ENCODE results near the gene ZFHX2. TPM values are rescaled to one million over a fixed set of nuclear protein-coding genes. Genes with fewer than 3 reads are reported as not detected.

ZFHX2 gene
- total and polyA plus RNA-seq, 2 of the 13 experiments (the other 11 are each of a cell fraction or from before 2014, with no cell fraction given): 0.17 to 0.44 TPM

GRCh38 chr14:23567186-23568020, 15.8 kb upstream of the ZFHX2 start, which contains the start of gene AP1G2 (continued):
- TF ChIP-seq HINFP (CRISPR knock-in tag; IDR thresholded peaks at IDR 0.05; ENCODE audit: low read depth) (peak; percentile 97), EEA1 (CRISPR knock-in tag; IDR thresholded peaks at IDR 0.05; ENCODE audit: borderline replicate concordance) (peak; percentile 68; the same call in 1 of the 2 replicates), PAF1 (CRISPR knock-in tag; IDR thresholded peaks at IDR 0.05) (no peak), ZNF605 (CRISPR knock-in tag; IDR thresholded peaks at IDR 0.05) (peak; percentile 98), SMAD9 (CRISPR knock-in tag; IDR thresholded peaks at IDR 0.05) (peak; percentile 86; the same call in 1 of the 2 replicates), RBM22 (optimal IDR thresholded peaks at IDR 0.05; ENCODE audit: low read length) (peak; percentile 58), ZNF775 (CRISPR knock-in tag; IDR thresholded peaks at IDR 0.05; ENCODE audit: borderline replicate concordance) (peak; percentile 81; the same call in 1 of the 2 replicates), NFAT5 (CRISPR knock-in tag; IDR thresholded peaks at IDR 0.05) (peak; percentile 11), POLR2G (IDR thresholded peaks at IDR 0.05; ENCODE audit: low read depth, low read length) (peak; percentile 99), RFX3 (CRISPR knock-in tag; IDR thresholded peaks at IDR 0.05) (no peak; the same call in 1 of the 2 replicates), ZNF800 (CRISPR knock-in tag; IDR thresholded peaks at IDR 0.05) (no peak; the same call in 1 of the 2 replicates), SRSF4 (IDR thresholded peaks at IDR 0.05; ENCODE audit: low read depth, low read length, poor library complexity, severe bottlenecking) (no peak), IRF2 (CRISPR knock-in tag; IDR thresholded peaks at IDR 0.05) (peak; percentile 91), TARDBP (CRISPR knock-in tag; IDR thresholded peaks at IDR 0.05) (peak; percentile 82), ZNF296 (CRISPR knock-in tag; conservative IDR thresholded peaks at IDR 0.05) (0 out of 2 replicates have a peak, but pooled peaks have one; percentile 77), SMAD3 (CRISPR knock-in tag; IDR thresholded peaks at IDR 0.05) (peak; percentile 84; the same call in 1 of the 2 replicates), PRMT3 (CRISPR knock-in tag; IDR thresholded peaks at IDR 0.05; ENCODE audit: borderline replicate concordance, low read depth) (no peak), ATF1 (CRISPR knock-in tag; IDR thresholded peaks at IDR 0.05) (no peak), ZNF768 (CRISPR knock-in tag; IDR thresholded peaks at IDR 0.05) (peak; percentile 74; the same call in 1 of the 2 replicates)

Data from HepG2 (cell line).